HUDEP-2 (cell line): ENCODE results near the gene PGBD5.

Experiments used
- DNase-seq, 76 experiments: peaks; one replicate each; lab custom pipeline; 2025; ENCODE audit not compliant: unreplicated experiment in 76 of 76; lab: John Stamatoyannopoulos, UW

The PGBD5 gene

GRCh38 chr1:230379462-230379861 is 46.7 kb downstream of the PGBD5 start:
- no peak for DNase-seq

GRCh38 chr1:230377851-230378250 is 48.3 kb downstream of the PGBD5 start:
- no peak for DNase-seq

- no peak for DNase-seq
Observed at GRCh38 chr1:230377324-230377723, 48.8 kb downstream of the PGBD5 start.

- no peak for DNase-seq
Observed at GRCh38 chr1:230376296-230376695, 49.8 kb downstream of the PGBD5 start.

GRCh38 chr1:230375780-230376179 is 50.4 kb downstream of the PGBD5 start:
- no peak for DNase-seq

GRCh38 chr1:230375147-230375546 is 51.0 kb downstream of the PGBD5 start:
- no peak for DNase-seq

DNA sequence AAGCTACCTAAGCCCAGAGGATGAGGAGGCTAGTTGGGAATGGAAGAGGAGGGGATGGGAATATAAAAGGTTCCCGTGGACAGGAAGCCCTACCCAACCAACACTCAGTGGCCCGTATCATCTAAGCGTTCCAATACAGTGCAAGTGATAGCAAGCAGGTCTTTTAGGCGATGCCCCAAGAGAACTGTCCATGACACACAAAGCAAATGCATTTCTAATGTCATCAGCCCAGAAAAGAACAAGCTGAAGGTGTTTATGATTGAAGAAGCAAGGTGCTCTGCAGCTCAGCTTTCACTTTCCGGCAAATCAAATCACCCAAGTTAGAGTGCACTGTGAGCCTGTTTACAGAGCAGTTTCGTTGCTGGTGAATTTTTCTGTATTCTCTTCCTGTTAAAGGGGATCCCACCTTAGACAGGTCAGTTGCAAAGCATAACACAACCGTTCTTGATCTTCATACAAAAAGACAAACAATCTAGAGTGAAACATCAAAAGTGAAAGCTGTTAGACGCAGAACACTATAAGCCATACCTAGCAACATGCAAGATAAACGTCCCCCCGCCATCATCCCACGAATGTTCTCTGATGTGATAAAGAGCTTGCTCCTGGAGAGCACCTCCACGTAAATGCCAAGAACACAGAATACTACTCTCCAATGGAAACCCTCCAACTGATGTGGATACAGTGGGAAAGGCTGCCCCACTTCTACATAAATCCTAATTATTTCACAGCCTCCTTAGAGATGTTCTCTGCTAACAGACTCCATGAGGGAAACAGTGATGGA is 54.0 kb downstream of the PGBD5 start:
- no peak for DNase-seq

DNA sequence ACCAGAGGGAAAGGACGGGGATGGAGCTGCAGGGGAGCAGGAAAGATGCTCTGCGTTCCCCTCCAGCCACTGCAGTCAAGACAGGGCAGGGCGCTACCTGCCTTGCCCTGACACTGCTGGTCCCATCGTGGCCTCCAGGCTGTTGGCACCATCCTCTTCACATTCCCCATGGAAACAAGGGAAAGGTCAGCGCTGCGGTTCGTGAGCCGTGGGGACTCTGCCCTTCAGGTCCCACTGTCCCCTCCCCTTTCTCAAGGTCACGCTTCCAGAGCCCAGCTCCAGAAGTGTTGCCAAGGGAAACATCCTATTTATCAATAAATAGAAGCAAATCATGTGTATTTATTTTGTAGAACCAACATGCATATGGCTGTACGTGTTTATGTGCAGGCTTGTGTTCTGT is 56.0 kb downstream of the PGBD5 start:
- DNase-seq = no peak

- peak in 1 of 76 experiments; percentile 4 for DNase-seq
Observed at GRCh38 chr1:230368871-230369270, 57.3 kb downstream of the PGBD5 start.

- no peak for DNase-seq
Observed at GRCh38 chr1:230368363-230368762, 57.8 kb downstream of the PGBD5 start.

DNA sequence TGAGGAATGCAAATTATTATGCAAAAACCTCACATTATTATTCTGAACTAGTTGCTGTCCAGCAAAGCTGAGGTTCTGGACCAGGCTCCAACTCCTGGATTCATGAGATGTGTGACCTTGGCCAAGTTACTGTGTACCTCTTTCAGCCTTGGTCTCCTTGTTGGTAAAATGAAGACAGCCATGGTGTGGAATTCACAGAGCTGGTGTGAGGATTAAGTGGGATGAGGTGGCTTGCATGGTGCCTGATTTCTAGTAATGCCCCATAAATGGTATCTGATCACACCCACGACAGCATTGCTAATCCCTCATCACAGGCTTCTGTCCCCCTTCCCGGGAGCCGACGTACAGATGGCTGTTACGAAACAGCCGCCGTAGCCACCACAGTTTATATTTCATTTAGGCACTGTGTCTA is 59.6 kb downstream of the PGBD5 start:
- no peak for DNase-seq

DNA sequence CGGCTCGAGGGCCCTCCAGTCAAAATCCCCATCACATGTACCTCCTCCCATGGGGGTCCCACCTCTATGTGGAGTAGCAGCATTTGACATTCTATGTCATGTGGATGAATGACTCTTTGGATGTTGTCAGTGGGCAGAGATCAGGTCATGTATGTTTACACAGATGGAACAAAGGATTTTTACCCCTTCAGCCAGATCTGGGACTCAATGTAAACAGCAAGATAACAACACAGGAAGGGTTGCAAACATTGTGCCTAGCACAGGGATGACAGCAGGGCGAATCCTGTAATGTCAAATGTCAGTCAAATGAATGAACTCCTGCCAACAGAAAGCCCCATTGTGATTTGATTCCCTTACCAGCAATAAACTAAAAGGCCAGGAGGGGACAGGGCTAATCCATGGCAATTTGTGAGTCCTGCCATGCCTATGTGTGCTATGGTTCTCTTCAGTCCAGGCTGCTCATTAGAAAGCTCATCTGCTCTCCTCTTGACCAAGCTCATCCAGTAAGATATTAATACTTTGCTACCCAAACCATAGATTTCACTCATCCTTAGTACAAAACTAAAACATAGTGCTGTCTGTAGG is 60.3 kb downstream of the PGBD5 start:
- peak in 1 of 76 experiments; percentile 1 for DNase-seq

GRCh38 chr1:230362949-230363348 is 63.2 kb downstream of the PGBD5 start:
- DNase-seq = no peak

DNA sequence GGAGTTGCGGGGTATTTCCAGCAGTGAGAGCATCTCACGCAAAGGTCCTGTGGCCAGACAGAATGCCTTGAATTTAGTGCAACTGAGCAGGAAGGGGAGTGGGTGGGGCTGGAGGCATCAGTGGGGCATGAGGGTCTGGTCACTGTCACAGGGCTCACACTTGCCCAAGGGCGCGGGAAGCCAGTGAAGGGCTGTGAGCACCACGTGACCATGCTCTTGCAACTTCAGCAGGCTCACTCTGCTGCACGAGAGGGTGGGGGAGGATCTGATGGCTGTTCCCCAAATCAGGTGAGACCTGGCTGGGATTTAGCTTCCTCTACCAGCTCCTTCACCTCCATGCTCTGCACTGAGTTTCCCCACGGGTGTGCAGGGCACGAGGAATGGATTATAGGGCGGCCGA is 64.2 kb downstream of the PGBD5 start:
- DNase-seq = no peak

GRCh38 chr1:230359992-230360668 is 66.0 kb downstream of the PGBD5 start:
- no peak for DNase-seq

- no peak for DNase-seq
Observed at GRCh38 chr1:230356869-230357794, 69.0 kb downstream of the PGBD5 start.

- DNase-seq = no peak
Observed at GRCh38 chr1:230356190-230356589, 69.9 kb downstream of the PGBD5 start.

- DNase-seq = no peak
Observed at GRCh38 chr1:230355594-230355993, 70.5 kb downstream of the PGBD5 start.

DNA sequence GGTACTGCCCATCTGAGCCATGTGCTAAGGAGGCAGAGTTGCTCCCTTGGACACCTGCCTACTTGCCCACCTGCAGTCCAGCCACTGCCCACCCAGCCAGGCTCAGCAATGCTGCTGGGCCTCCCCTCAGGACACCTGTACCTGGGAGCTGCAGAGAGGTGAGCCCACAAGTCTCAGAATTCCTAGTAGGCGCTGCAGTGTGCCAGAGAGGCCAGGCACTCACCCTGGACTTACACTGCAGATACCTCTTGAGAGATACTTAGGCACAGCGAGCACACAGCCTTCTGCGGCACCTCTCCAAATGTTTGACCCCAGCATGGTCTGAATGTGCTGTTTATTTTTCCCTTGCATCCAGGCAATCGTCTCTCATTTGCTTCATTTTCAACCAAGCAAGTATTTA is 71.0 kb downstream of the PGBD5 start:
- DNase-seq = no peak

DNA sequence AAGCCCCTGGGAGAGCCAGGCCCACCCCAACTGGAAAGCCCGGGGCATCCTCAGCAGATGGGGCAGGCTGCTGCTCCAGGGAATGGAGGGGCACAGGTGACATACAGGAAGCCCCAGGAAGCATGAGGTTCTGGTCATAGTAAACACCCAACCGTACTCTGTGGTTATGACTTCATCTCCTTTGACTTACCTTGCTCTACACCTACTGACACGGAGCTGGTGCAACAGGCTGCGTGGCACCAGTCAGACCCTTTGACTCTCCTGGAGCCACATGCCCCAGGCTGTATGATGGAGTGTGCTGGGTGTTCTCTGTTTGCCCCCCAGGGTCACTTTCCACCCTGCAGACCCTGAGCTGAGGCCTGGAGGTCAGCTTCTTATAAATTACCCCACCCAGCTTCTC is 72.1 kb downstream of the PGBD5 start:
- DNase-seq = no peak

GRCh38 chr1:230352537-230352936 is 73.6 kb downstream of the PGBD5 start:
- no peak for DNase-seq
